ENCODE measurements around the gene TMX2.
"Not testable (repeated sequence)": the region's sequence is repeated elsewhere in the genome, so short reads cannot be mapped to it uniquely, and the experiment has no call there.

TMX2 gene

GRCh38 chr11:57712256-57713150 lies at the start of gene TMX2:
TMX2 (plus strand) TSS chr11:57712593; CDS start chr11:57712619, 26 bp downstream.
- DNase-seq (ENCODE audit: low spot score), result peak; percentile 96

- no peak for DNase-seq (ENCODE audit: low spot score)
These were observed 49.5 kb upstream of the TMX2 start for GRCh38 chr11:57662893-57663292.

GRCh38 chr11:57663975-57664374 lies 48.4 kb upstream of the TMX2 start:
- DNase-seq (ENCODE audit: low spot score), result no peak

DNA sequence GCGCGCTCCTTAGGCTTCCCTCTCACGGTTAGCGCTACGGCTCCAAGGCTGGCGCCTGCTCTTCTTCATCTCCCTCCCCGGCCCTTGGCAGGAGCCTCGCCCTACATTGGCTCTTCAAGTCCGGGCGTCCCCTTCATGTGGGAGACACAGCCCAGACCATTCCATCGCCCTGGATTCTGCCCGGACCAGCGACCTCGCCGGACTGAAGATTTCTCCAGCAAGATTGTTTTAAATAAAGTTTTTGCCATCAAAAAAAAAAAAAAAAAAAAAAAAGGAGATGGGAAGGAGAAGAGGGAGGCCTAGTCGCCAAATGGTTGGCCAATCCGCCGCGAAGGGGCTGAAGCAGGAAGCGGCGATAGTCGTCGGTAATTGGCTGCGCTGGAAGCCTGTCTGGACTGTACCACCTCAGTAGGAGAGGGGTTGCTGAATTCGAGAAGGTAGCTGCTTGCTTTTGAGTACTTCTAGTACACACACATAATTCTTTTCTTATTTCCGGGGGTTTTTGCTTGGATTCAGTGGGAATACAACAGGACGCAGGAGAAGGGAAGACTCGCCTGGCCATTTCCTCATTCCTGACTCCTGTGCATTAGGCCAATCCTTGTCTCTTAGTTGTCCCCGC lies 45.2 kb upstream of the TMX2 start:
- DNase-seq (ENCODE audit: low spot score), result peak; percentile 97

DNA sequence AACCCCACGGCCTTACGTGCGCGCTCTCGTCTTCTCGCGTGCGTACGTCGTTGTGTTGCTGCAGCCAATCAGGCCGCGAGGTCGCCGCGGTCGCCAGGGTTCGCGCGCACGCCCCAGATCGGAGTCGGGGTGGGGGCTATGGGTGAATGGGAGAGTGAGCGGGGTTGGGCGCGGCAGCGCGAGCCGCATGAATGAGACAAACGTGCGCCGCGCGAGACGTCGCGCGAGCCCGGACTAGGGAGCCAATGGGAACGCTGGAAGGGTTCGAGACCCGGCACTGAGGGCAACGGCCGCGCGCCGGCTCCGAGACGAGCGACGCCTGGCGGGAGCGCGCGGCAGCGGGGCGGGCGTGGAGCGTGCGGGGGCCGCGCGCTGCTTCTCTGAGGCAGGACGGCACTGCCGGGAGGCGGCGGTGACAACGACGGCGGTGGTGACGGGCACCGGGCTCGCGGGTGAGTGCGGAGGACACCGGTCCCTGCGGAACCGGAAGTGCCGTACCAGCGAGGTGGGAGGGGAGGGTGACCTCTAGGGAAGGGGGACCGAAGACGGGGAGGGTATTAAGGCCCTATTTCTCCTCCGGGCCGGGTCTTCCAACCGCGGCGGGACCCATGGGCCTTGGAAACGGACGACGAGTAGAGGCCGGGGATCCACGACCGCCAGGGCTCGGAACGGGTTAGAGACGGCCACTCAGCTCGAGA lies 44.5 kb upstream of the TMX2 start, which contains the start of gene ZDHHC5:
ZDHHC5 (plus strand) TSS at position 379 of the 698 bp plus-strand sequence. CDS start 4,977 bp downstream, outside the sequence.
- DNase-seq (ENCODE audit: low spot score), result peak; percentile 96

GRCh38 chr11:57668434-57668782 lies 44.0 kb upstream of the TMX2 start:
- DNase-seq (ENCODE audit: low spot score), result peak; percentile 16

- DNase-seq (ENCODE audit: low spot score), result no peak
These were observed 38.1 kb upstream of the TMX2 start for GRCh38 chr11:57674251-57674650.

- no peak for DNase-seq (ENCODE audit: low spot score)
These were observed 37.0 kb upstream of the TMX2 start for GRCh38 chr11:57675176-57675941.

DNA sequence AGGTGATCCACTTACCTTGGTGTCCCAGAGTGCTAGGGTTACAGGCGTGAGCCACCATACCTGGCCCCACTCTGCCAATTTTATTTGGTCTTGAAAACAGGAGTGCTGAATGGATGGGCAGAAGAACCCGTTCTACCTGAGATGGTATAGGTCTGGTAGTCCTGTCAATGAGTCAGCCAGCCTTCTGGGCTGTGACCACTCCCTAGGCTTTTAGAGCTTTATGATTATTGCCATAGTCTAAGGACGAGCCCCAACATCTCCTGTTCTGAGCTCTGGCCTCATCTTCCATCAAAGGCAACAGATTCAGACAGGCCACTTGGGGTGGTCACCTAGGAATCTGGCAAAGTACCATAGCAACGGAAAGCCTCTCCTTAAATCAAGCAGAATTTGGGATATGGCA lies 33.0 kb upstream of the TMX2 start:
- DNase-seq (ENCODE audit: low spot score), result no peak

DNA sequence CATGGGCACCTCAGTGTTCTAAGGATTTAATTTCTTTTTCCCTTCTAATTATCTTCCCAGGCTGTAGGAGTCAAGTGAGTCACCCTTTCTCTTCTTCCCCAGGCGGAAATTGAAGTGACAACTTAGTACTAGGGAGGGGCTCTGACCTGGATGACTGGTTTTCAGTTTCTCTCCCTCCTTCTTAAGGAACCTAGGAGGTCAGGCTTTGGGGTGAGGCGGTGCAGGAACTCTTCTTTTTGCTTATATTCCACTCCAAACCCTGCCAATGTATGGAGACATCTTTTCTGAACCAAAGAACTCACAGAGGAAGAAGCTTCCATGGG lies 31.9 kb upstream of the TMX2 start:
- DNase-seq (ENCODE audit: low spot score), result no peak

DNA sequence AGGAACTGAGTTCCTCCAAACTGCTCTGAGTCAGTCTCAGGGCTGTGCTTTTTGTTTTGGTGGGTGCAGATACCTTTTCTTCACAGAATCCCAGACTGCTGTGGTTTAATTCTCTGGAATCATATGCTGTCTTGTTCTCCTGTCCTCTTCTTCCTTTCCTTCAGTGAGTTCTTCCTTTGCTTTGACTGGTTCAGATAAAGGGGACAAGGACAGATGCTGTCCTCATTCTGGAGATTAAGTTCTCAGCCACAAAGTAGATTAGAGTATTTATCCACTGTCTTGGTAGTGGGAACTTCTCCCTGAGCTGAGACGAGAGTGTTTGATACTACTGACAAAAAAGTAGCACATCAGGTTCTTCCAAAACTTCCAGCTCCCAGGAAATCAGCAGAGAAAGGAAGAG lies 31.2 kb upstream of the TMX2 start:
- DNase-seq (ENCODE audit: low spot score), result no peak

DNA sequence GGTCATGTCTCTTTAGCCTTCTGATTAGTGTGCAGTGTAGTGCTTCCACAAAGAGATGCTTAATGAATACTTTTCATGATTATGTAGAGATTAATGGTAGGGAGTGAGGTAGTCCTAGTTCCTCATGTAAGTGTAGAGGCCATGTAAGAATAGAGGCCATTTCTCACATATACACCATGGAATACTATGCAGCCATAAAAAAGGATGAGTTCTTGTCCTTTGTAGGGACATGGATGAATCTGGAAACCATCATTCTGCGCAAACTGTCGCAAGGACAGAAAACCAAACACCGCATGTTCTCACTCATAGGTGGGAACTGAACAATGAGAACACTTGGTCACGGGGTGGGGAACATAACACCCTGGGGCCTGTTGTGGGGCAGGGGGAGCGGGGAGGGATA lies 21.9 kb upstream of the TMX2 start:
- not testable (repeated sequence) for DNase-seq (ENCODE audit: low spot score)

DNA sequence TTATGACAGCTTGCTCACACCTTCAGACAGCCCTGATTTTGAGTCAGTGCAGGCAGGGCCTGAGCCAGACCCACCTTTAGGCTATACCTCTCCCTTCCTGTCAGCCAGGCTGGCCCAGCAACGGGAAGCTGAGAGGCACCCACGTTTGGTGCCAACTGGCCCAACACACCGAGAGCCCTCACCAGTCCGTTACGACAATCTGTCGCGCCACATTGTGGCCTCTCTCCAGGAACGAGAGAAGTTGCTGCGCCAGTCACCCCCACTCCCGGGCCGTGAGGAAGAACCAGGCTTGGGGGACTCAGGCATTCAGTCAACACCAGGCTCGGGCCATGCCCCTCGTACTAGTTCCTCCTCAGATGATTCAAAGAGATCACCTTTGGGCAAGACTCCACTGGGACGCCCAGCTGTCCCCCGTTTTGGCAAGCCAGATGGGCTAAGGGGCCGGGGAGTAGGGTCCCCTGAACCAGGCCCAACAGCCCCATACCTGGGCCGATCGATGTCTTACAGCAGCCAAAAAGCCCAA lies 13.5 kb upstream of the TMX2 start:
- DNase-seq (ENCODE audit: low spot score), result no peak

GRCh38 chr11:57699813-57700212 lies 12.6 kb upstream of the TMX2 start:
- no peak for DNase-seq (ENCODE audit: low spot score)

- DNase-seq (ENCODE audit: low spot score), result no peak
These were observed 12.0 kb upstream of the TMX2 start for GRCh38 chr11:57700425-57700824.

- DNase-seq (ENCODE audit: low spot score), result no peak
These were observed 9.1 kb upstream of the TMX2 start for GRCh38 chr11:57703341-57703740.

- DNase-seq (ENCODE audit: low spot score), result no peak
These were observed 7.5 kb upstream of the TMX2 start for GRCh38 chr11:57704932-57705331.

DNA sequence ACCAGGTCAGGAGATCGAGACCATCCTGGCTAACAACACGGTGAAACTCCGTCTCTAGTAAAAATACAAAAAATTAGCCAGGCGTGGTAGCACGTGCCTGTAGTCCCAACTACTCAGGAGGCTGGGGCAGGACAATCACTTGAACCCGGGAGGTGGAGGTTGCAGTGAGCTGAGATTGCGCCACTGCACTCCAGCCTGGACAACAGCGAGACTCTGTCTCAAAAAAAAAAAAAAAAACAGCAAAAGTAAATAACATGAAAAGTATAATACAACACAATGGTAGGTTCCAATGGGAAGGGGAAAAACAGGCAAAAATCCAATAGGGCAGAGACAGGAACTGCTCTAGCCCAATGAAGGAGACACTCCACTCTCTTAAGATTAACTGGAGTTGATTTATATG lies 7.0 kb upstream of the TMX2 start:
- DNase-seq (ENCODE audit: low spot score), result not testable (repeated sequence)

DNA sequence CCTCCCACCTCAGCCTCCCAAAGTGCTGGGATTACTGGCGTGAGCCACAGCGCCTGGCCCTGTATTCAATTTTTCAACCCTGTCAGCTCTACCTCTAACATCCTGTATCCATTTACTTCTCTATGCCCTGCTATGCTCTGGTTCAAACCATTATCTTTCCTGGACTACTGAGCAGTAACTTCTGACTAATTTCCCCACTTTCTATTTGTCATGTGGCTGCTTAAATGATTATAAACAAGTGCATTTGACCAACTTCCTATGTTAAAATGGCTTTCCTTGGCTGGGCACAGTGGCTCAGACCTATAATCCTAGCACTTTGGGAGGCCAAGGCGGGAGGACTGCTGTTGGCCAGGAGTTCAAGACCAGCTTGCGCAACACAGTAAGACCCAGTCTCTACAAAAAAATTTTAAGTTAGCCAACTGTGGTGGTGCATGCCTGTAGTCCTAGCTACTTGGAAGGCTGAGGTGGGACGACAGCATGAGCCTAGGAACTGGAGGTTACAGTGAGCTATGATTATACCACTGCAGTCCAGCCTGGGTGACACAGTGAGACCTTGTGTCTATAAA lies 2.5 kb upstream of the TMX2 start:
- DNase-seq (ENCODE audit: low spot score), result no peak

DNA sequence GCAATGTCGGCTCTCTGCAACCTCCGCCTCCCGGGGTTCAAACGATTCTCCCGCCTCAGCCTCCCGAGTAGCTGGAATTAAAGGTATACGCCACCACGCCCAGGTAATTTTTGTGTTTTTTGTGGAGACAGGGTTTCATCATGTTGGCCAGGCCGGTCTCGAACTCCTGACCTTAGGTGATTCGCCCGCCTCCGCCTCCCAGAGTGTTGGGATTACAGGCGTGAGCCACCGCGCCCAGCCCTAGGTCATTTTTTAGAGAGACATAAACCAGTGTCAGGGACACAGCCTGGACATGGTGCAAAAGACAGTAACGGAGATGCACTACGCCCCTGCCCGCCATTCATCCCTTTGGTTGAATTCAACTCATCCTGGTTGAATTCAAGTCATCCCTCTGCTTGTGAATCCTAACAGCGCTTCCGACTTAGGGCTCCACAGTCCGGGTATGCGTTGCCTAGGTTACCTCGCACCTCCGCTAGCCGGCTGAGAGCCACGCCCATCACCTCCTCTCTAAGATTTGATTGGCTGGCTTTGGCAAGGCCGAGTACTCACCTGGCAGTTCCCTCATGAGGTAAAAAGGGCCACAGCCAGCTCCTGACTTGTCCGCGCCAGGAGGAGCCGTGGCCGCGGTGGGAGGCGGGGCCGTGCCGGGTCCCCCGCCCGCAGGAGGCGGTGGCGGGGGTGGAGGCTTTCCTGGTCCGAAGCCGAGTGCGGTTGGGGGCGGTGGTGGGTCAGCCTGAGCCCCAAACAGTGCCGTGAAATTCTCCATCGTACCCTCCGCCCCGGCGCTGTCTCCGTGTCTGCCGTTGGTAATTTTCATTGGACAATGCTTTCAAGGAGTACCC lies 758 bp upstream of the TMX2 start, which contains the start of gene MED19:
MED19 (minus strand) TSS at position 802 of the 842 bp plus-strand sequence; CDS start at position 766, 36 bp downstream.
- peak; percentile 93 for DNase-seq (ENCODE audit: low spot score)

DNA sequence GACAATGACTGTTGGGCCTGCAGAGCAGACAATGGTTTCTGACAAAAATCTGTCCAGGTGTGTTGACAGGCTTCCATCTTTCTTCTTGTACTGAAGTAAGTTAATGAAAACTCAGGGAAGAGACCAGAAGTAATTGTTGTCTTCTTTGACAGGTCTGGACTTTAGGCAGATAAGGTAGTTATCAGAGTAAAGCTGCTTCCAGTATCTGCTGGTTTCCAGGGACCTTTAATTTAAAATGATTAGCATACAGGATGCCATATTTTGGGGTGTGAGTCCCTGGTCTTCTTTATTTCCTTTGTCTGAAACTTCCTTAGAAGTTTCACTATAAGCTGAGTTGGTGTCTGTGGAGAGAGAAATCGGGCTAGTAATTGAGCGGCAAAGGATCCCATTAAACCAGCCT lies 1.4 kb downstream of the TMX2 start:
- DNase-seq (ENCODE audit: low spot score), result no peak
